HepG2 (cell line): ENCODE results near the gene FBXW4. TPM values are rescaled to one million over a fixed set of nuclear protein-coding genes. Genes with fewer than 3 reads are reported as not detected.

ENCODE experiments used
- ATRX ChIP-seq: sonication (generic); formaldehyde crosslinking; IDR thresholded peaks from 2 replicates; pipeline ENCODE4 v1.4.0; 2020; ENCODE audit warnings: missing genetic modification reagents, borderline replicate concordance
- BHLHE40 ChIP-seq: IDR thresholded peaks from 2 replicates; pipeline ENCODE4 v1.6.1; 2011; ENCODE audit warnings: low read length, improper control_type of control experiment
- BORCS8-MEF2B ChIP-seq: sonication (generic); formaldehyde crosslinking; IDR thresholded peaks from 2 replicates; pipeline ENCODE4 v1.8.0; 2022; ENCODE audit warnings: mild to moderate bottlenecking, missing genetic modification reagents
- CHD4 ChIP-seq: fragments of 200-600 bp; sonication (generic); IDR thresholded peaks from 2 replicates; pipeline ENCODE4 v1.7.0; 2017; ENCODE audit warnings: mild to moderate bottlenecking, low read length, borderline replicate concordance
- EZH2 ChIP-seq: conservative IDR thresholded peaks from 2 replicates; pipeline ENCODE4 v1.6.1; 2012; ENCODE audit warnings: mild to moderate bottlenecking, low read depth, low read length, moderate library complexity
- FOXO1 ChIP-seq: sonication (generic); formaldehyde crosslinking; IDR thresholded peaks from 2 replicates; pipeline ENCODE4 v1.4.0; 2020; ENCODE audit warnings: missing genetic modification reagents
- MBD4 ChIP-seq: IDR thresholded peaks from 2 replicates; pipeline ENCODE4 v1.6.1; 2012; ENCODE audit warnings: low read length, inconsistent platforms, borderline replicate concordance
- MED1 ChIP-seq: sonication (generic); formaldehyde crosslinking; IDR thresholded peaks from 2 replicates; pipeline ENCODE4 v1.4.0; 2020; ENCODE audit warnings: missing genetic modification reagents
- MED13 ChIP-seq: sonication (generic); formaldehyde crosslinking; IDR thresholded peaks from 2 replicates; pipeline ENCODE4 v1.5.0; 2020; ENCODE audit warnings: missing genetic modification reagents
- NAIF1 ChIP-seq: sonication (generic); formaldehyde crosslinking; IDR thresholded peaks from 2 replicates; pipeline ENCODE4 v1.5.0; 2020; ENCODE audit warnings: mild to moderate bottlenecking, missing genetic modification reagents, borderline replicate concordance
- NCOA1 ChIP-seq: sonication (generic); formaldehyde crosslinking; IDR thresholded peaks from 2 replicates; pipeline ENCODE4 v1.9.0; 2021; ENCODE audit warnings: missing genetic modification reagents
- PHF8 ChIP-seq: sonication (generic); formaldehyde crosslinking; IDR thresholded peaks from 2 replicates; pipeline ENCODE4 v1.5.0; 2020; ENCODE audit warnings: missing genetic modification reagents
- SMARCE1 ChIP-seq: fragments of 450-650 bp; IDR thresholded peaks from 2 replicates; pipeline ENCODE4 v1.6.1; 2017; ENCODE audit warnings: borderline replicate concordance
- TEAD3 ChIP-seq: optimal IDR thresholded peaks from 2 replicates; pipeline ENCODE3; 2016; ENCODE audit warnings: borderline replicate concordance
- ZBTB8A ChIP-seq: sonication (generic); formaldehyde crosslinking; IDR thresholded peaks from 2 replicates; pipeline ENCODE4 v1.4.0; 2020; ENCODE audit warnings: mild to moderate bottlenecking, low read depth, missing genetic modification reagents, borderline replicate concordance
- ZKSCAN5 ChIP-seq: sonication (generic); formaldehyde crosslinking; IDR thresholded peaks from 2 replicates; pipeline ENCODE4 v1.5.1; 2020; ENCODE audit warnings: mild to moderate bottlenecking, missing genetic modification reagents
- ZNF138 ChIP-seq: sonication (generic); formaldehyde crosslinking; IDR thresholded peaks from 2 replicates; pipeline ENCODE4 v1.5.0; 2020; ENCODE audit warnings: mild to moderate bottlenecking, low read depth, missing genetic modification reagents
- ZNF160 ChIP-seq: sonication (generic); formaldehyde crosslinking; IDR thresholded peaks from 2 replicates; pipeline ENCODE4 v1.8.0; 2022; ENCODE audit warnings: mild to moderate bottlenecking, inconsistent platforms, missing genetic modification reagents
- ZNF432 ChIP-seq: sonication (generic); formaldehyde crosslinking; IDR thresholded peaks from 2 replicates; pipeline ENCODE4 v1.5.0; 2020; ENCODE audit warnings: missing genetic modification reagents, mild to moderate bottlenecking, borderline replicate concordance
- ZNF556 ChIP-seq: sonication (generic); formaldehyde crosslinking; IDR thresholded peaks from 2 replicates; pipeline ENCODE4 v1.4.0; 2020; ENCODE audit warnings: mild to moderate bottlenecking, missing genetic modification reagents, borderline replicate concordance
- ZNF558 ChIP-seq: sonication (generic); formaldehyde crosslinking; IDR thresholded peaks from 2 replicates; pipeline ENCODE4 v1.9.0; 2022; ENCODE audit warnings: mild to moderate bottlenecking, missing genetic modification reagents, borderline replicate concordance
- polyA plus RNA-seq, 8 experiments: library from polyadenylated mRNA; depleted of rRNA in 3 of 8; stranded (reverse) in 7 of 8; unstranded in 1 of 8; fragments of >200 nt; fragmentation: Illumina TruSeq in 4 of 8; extraction: Trizol in 4 of 8; gene quantifications; 2 replicates each; pipeline versions ENCODE4 v1.2.1 to v1.2.3, GENCODE V29; 2011 to 2016; ENCODE audit warnings: low read depth in 4 of 8, missing spikeins in 1 of 8, mixed read lengths in 1 of 8; ENCODE audit not compliant: insufficient read depth in 1 of 8
- total RNA-seq, 5 experiments: library from RNA; depleted of rRNA; stranded (reverse); fragments of >200 nt; fragmentation: Illumina TruSeq; extraction: Trizol; gene quantifications; 2 replicates each; pipeline ENCODE4 v1.2.3, GENCODE V29; 2016; ENCODE audit warnings: low read depth in 1 of 5
- TF ChIP-seq, protein P1 (sequence below): sonication (generic); formaldehyde crosslinking; IDR thresholded peaks from 2 replicates; pipeline ENCODE4 v1.5.0; 2020; ENCODE audit warnings: mild to moderate bottlenecking, missing genetic modification reagents
- TF ChIP-seq, protein P2 (sequence below): sonication (generic); formaldehyde crosslinking; IDR thresholded peaks from 2 replicates; pipeline ENCODE4 v1.4.0; 2020; ENCODE audit warnings: missing genetic modification reagents

Gene FBXW4
- total and polyA plus RNA-seq, 2 of the 13 experiments (the other 11 are each of a cell fraction or from before 2014, with no cell fraction given), result 23.5 to 33.7 TPM

DNA sequence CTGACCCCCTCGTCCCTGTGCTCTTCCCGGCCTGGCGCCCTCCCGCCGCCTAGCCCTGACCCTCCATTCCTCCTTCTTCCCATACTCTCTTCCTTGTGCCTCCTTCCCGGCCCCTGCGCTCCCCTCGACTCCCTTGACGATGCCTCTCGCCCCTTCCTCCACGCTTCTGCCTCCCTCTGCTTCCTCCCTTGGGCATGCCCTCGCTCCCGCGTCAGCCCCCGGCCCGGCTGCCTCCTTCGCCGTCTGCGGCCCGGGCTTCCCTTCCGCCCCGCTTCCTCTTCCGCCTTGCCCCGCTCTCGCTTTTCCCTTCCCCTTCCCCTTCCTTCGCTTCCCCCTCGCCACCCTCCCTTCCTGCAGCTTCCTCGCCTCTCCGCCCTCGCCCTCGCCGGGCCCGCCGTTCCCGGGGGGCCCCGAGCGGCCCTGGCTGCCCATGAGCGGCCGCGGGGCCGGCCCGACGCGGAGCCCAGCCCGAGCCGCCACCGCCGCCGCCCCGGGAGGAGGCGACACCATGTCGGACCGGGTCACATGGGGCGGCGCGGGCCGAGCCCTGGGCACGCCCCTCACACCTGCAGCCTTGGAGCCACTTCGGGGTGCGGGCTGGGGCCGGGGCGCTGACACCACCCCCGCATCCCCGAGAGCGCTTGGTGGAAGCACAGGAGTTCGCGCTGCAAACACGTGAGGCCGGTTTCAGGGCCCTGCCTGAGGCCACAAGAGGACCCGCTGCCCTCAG is at the start of gene FBXW4 (continued):
- TF ChIP-seq BORCS8-MEF2B (no peak; the same call in 1 of the 2 replicates), MBD4 (no peak), EZH2 (no peak), FOXO1 (CRISPR knock-in tag) (no peak), ATRX (CRISPR knock-in tag) (no peak), SMARCE1 (no peak), ZNF556 (CRISPR knock-in tag) (peak; percentile 78; the same call in 1 of the 2 replicates), NAIF1 (CRISPR knock-in tag) (0 out of 2 replicates have a peak, but pooled peaks have one; percentile 6), ZNF138 (no peak), TEAD3 (CRISPR knock-in tag) (no peak), PHF8 (CRISPR knock-in tag) (peak; percentile 71), MED1 (CRISPR knock-in tag) (peak; percentile 40), ZKSCAN5 (no peak), ZNF432 (CRISPR knock-in tag) (no peak), ZBTB8A (no peak), MED13 (no peak; the same call in 1 of the 2 replicates), NCOA1 (CRISPR knock-in tag) (no peak), ZNF558 (peak; percentile 43; the same call in 1 of the 2 replicates), BHLHE40 (no peak), ZNF160 (CRISPR knock-in tag) (peak; percentile 71), CHD4 (no peak)
- TF ChIP-seq, protein P1, sequence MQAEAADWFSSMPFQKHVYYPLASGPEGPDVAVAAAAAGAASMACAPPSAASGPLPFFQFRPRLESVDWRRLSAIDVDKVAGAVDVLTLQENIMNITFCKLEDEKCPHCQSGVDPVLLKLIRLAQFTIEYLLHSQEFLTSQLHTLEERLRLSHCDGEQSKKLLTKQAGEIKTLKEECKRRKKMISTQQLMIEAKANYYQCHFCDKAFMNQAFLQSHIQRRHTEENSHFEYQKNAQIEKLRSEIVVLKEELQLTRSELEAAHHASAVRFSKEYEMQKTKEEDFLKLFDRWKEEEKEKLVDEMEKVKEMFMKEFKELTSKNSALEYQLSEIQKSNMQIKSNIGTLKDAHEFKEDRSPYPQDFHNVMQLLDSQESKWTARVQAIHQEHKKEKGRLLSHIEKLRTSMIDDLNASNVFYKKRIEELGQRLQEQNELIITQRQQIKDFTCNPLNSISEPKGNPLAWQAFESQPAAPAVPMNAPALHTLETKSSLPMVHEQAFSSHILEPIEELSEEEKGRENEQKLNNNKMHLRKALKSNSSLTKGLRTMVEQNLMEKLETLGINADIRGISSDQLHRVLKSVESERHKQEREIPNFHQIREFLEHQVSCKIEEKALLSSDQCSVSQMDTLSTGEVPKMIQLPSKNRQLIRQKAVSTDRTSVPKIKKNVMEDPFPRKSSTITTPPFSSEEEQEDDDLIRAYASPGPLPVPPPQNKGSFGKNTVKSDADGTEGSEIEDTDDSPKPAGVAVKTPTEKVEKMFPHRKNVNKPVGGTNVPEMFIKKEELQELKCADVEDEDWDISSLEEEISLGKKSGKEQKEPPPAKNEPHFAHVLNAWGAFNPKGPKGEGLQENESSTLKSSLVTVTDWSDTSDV (CRISPR knock-in tag), result no peak; the same call in 1 of the 2 replicates
- TF ChIP-seq, protein P2, sequence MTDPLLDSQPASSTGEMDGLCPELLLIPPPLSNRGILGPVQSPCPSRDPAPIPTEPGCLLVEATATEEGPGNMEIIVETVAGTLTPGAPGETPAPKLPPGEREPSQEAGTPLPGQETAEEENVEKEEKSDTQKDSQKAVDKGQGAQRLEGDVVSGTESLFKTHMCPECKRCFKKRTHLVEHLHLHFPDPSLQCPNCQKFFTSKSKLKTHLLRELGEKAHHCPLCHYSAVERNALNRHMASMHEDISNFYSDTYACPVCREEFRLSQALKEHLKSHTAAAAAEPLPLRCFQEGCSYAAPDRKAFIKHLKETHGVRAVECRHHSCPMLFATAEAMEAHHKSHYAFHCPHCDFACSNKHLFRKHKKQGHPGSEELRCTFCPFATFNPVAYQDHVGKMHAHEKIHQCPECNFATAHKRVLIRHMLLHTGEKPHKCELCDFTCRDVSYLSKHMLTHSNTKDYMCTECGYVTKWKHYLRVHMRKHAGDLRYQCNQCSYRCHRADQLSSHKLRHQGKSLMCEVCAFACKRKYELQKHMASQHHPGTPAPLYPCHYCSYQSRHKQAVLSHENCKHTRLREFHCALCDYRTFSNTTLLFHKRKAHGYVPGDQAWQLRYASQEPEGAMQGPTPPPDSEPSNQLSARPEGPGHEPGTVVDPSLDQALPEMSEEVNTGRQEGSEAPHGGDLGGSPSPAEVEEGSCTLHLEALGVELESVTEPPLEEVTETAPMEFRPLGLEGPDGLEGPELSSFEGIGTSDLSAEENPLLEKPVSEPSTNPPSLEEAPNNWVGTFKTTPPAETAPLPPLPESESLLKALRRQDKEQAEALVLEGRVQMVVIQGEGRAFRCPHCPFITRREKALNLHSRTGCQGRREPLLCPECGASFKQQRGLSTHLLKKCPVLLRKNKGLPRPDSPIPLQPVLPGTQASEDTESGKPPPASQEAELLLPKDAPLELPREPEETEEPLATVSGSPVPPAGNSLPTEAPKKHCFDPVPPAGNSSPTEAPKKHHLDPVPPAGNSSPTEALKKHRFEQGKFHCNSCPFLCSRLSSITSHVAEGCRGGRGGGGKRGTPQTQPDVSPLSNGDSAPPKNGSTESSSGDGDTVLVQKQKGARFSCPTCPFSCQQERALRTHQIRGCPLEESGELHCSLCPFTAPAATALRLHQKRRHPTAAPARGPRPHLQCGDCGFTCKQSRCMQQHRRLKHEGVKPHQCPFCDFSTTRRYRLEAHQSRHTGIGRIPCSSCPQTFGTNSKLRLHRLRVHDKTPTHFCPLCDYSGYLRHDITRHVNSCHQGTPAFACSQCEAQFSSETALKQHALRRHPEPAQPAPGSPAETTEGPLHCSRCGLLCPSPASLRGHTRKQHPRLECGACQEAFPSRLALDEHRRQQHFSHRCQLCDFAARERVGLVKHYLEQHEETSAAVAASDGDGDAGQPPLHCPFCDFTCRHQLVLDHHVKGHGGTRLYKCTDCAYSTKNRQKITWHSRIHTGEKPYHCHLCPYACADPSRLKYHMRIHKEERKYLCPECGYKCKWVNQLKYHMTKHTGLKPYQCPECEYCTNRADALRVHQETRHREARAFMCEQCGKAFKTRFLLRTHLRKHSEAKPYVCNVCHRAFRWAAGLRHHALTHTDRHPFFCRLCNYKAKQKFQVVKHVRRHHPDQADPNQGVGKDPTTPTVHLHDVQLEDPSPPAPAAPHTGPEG (CRISPR knock-in tag), result 0 out of 2 replicates have a peak, but pooled peaks have one; percentile 3
